ENCODE data around the gene SCFD2.

Gene SCFD2

DNA sequence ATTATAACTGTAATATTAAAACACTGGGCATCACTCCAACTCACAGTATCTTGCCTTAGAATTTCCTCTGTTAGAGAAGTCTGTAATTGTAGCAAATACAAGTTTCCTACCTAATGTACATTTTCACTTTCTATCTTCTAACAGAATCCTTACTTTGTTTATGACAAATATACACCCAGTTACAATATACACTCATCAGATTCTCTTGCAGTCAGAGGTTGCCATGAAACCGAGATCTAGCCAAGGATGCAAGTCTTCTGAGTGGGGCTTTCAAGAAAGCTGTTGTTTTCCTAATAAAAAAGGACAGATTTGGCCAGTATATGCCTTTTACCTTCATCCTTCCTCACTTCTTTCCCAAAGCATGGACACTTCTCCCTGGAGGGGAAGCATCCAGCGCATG, 228.9 kb downstream of the SCFD2 start:
- H3K27me3 ChIP-seq (ENCODE audit: low read depth, low read length) = no peaks in the 10 kb centered on the region
- no peaks in the 10 kb centered on the region for H3K79me2 ChIP-seq (ENCODE audit: low read length)
- no peaks in the 10 kb centered on the region for H4K20me1 ChIP-seq (ENCODE audit: insufficient read depth, low read length)
- no peak overlapping the region for H3K4me3 ChIP-seq (ENCODE audit: low read length)
- H3K27ac ChIP-seq (ENCODE audit: low read length) = no peak overlapping the region
- no peak for TF ChIP-seq EZH2phosphoT487 (IDR thresholded peaks at IDR 0.05; ENCODE audit: low read depth)
- TF ChIP-seq, protein P1, sequence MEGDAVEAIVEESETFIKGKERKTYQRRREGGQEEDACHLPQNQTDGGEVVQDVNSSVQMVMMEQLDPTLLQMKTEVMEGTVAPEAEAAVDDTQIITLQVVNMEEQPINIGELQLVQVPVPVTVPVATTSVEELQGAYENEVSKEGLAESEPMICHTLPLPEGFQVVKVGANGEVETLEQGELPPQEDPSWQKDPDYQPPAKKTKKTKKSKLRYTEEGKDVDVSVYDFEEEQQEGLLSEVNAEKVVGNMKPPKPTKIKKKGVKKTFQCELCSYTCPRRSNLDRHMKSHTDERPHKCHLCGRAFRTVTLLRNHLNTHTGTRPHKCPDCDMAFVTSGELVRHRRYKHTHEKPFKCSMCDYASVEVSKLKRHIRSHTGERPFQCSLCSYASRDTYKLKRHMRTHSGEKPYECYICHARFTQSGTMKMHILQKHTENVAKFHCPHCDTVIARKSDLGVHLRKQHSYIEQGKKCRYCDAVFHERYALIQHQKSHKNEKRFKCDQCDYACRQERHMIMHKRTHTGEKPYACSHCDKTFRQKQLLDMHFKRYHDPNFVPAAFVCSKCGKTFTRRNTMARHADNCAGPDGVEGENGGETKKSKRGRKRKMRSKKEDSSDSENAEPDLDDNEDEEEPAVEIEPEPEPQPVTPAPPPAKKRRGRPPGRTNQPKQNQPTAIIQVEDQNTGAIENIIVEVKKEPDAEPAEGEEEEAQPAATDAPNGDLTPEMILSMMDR (IDR thresholded peaks at IDR 0.05; ENCODE audit: low read depth, low read length) = no peak
- no peak overlapping the region for H3K9ac ChIP-seq (ENCODE audit: low read length)
- no peaks in the 10 kb centered on the region; the same call in 1 of the 2 replicates for H3K9me3 ChIP-seq (ENCODE audit: insufficient read depth, low read length)
- no peak overlapping the region for H3K4me2 ChIP-seq (ENCODE audit: low read length)
- H3K4me1 ChIP-seq (ENCODE audit: low read length) = 0 out of 2 replicates have a peak, but pooled peaks cover 4% of the 10 kb centered on the region
- H2AFZ ChIP-seq (ENCODE audit: low read depth, low read length) = no peak overlapping the region
- peaks cover 3% of the 10 kb centered on the region for H3K36me3 ChIP-seq (replicated peaks; ENCODE audit: low read depth, low read length)

DNA sequence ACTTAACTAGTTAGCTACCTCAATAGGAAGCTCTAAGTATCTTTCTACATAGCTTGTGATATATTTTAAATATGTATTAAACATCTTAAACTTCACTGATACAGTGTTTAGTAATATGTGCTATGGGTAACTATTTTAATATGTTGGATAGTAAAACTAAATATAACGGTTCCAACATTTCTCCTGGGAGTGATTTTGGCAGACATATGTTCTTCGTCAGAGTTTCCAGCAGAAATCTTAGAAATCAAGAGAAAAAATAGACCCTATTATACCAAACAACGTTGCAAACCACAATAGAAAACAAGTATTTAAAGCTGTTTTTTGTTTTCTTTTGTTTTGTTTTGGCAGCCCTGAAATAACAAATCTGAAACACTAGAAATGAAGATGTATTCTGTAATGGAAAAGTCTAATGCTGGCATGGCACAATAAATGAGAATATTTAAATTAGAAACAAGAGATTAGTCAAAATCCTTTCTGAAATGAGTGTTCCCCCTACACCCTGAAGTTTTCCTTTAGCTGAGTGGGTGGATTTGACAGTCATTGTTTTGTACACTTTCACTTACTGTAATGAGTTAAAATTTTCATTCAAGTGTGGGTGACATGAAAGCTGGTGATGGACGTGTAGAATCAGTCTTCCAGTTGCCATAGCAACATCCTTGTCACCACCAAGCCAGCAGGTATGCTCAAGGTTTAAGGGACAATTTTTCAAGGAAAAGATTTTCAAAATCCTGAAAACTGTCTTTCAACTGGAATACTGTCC, 233.5 kb downstream of the SCFD2 start:
- Histone ChIP-seq H3K27ac (ENCODE audit: low read length) (no peak overlapping the region), H3K4me1 (ENCODE audit: low read length) (no peaks in the 10 kb centered on the region), H3K79me2 (ENCODE audit: low read length) (no peaks in the 10 kb centered on the region), H2AFZ (ENCODE audit: low read depth, low read length) (no peak overlapping the region), H3K36me3 (replicated peaks; ENCODE audit: low read depth, low read length) (no peaks in the 10 kb centered on the region), H3K4me3 (ENCODE audit: low read length) (no peak overlapping the region), H3K27me3 (ENCODE audit: low read depth, low read length) (no peaks in the 10 kb centered on the region), H3K9me3 (ENCODE audit: insufficient read depth, low read length) (no peaks in the 10 kb centered on the region; the same call in 1 of the 2 replicates), H3K9ac (ENCODE audit: low read length) (no peak overlapping the region), H3K4me2 (ENCODE audit: low read length) (no peak overlapping the region), H4K20me1 (ENCODE audit: insufficient read depth, low read length) (no peaks in the 10 kb centered on the region)
- no peak for TF ChIP-seq EZH2phosphoT487 (IDR thresholded peaks at IDR 0.05; ENCODE audit: low read depth)
- TF ChIP-seq, protein P1 (IDR thresholded peaks at IDR 0.05; ENCODE audit: low read depth, low read length) = no peak

DNA sequence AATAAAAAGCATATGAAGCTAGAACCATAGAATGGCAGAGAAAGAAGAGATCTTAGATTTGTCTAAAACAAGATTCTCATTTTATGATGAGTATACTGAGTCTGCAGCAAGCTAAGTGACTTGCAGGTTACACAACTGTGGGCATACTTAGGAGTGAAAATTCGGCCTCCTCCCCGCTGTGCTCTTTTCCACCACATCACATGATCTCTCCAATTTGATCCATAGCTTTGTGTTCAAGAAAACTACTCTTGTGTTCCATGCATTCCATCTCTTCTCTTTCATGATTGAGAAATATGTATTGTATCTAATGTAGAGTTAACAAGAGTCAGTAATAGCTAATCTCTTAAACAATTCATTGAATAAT, 234.3 kb downstream of the SCFD2 start:
- Histone ChIP-seq H3K27ac (ENCODE audit: low read length) (no peak overlapping the region), H3K79me2 (ENCODE audit: low read length) (no peaks in the 10 kb centered on the region), H3K9ac (ENCODE audit: low read length) (no peak overlapping the region), H3K4me3 (ENCODE audit: low read length) (no peak overlapping the region), H4K20me1 (ENCODE audit: insufficient read depth, low read length) (no peaks in the 10 kb centered on the region), H3K9me3 (ENCODE audit: insufficient read depth, low read length) (no peaks in the 10 kb centered on the region; the same call in 1 of the 2 replicates), H3K27me3 (ENCODE audit: low read depth, low read length) (no peaks in the 10 kb centered on the region), H3K4me1 (ENCODE audit: low read length) (no peaks in the 10 kb centered on the region), H2AFZ (ENCODE audit: low read depth, low read length) (no peak overlapping the region), H3K4me2 (ENCODE audit: low read length) (no peak overlapping the region), H3K36me3 (replicated peaks; ENCODE audit: low read depth, low read length) (no peaks in the 10 kb centered on the region)
- TF ChIP-seq, protein P1 (IDR thresholded peaks at IDR 0.05; ENCODE audit: low read depth, low read length) = no peak
- no peak for TF ChIP-seq EZH2phosphoT487 (IDR thresholded peaks at IDR 0.05; ENCODE audit: low read depth)

DNA sequence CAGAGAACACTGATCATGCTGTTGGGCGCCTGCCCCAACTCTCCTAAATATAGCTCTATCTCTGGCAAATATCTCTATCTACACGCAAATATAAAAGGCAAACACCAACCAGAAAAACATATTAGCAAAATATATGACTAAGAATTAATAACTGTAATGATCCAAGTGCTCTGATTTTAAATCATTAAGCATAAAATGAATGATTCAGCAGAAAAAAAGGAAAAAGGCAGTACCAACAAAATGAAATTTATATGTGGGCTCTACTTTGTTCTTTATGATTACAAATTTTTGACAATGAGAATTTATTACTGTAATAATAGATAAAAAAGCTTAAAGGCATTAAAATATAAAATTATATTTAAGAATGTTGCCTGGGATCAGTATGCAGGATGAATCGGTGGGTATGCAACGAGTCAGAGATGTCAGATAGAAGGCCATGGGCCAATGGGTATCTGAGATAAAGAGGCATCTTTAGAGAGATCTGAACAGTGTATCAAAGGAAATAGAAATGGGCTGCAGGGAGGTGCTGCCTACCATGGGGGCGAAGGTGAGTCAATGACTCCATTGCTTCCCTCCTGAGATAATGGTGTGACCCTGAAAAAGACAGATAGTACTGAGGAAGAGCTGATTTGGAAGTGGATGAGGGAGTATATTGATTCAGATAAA, 234.8 kb downstream of the SCFD2 start:
- no peak overlapping the region for H3K4me2 ChIP-seq (ENCODE audit: low read length)
- no peaks in the 10 kb centered on the region for H4K20me1 ChIP-seq (ENCODE audit: insufficient read depth, low read length)
- TF ChIP-seq, protein P1 (IDR thresholded peaks at IDR 0.05; ENCODE audit: low read depth, low read length) = no peak
- no peak for TF ChIP-seq EZH2phosphoT487 (IDR thresholded peaks at IDR 0.05; ENCODE audit: low read depth)
- no peaks in the 10 kb centered on the region for H3K27me3 ChIP-seq (ENCODE audit: low read depth, low read length)
- no peak overlapping the region for H3K4me3 ChIP-seq (ENCODE audit: low read length)
- H3K9me3 ChIP-seq (ENCODE audit: insufficient read depth, low read length) = no peaks in the 10 kb centered on the region
- H3K27ac ChIP-seq (ENCODE audit: low read length) = no peak overlapping the region
- no peak overlapping the region for H3K9ac ChIP-seq (ENCODE audit: low read length)
- no peaks in the 10 kb centered on the region for H3K36me3 ChIP-seq (replicated peaks; ENCODE audit: low read depth, low read length)
- H2AFZ ChIP-seq (ENCODE audit: low read depth, low read length) = no peak overlapping the region
- no peaks in the 10 kb centered on the region for H3K4me1 ChIP-seq (ENCODE audit: low read length)
- no peaks in the 10 kb centered on the region for H3K79me2 ChIP-seq (ENCODE audit: low read length)
